ENCODE data around the gene AMMECR1.

DNA sequence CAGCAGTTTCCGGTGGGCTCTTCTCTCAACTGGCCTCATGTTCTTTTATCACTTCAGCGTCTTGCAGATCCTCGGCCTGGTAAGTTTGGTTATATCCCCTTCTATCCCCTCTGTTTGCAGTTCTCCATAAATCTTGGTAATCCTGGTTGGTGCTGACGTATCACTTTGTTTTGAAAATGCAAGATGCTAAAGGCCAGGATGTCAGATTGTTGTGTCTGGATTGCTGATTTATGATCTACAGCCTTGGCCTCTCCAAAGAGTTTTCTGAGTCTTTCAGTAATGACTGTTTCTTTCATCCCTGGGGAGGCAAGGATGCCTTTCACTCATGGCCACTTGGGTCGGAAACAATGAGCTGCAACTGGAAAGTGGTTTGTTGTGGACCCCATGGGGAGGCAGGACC, 146.4 kb downstream of the AMMECR1 start:
- TF ChIP-seq, protein P1, sequence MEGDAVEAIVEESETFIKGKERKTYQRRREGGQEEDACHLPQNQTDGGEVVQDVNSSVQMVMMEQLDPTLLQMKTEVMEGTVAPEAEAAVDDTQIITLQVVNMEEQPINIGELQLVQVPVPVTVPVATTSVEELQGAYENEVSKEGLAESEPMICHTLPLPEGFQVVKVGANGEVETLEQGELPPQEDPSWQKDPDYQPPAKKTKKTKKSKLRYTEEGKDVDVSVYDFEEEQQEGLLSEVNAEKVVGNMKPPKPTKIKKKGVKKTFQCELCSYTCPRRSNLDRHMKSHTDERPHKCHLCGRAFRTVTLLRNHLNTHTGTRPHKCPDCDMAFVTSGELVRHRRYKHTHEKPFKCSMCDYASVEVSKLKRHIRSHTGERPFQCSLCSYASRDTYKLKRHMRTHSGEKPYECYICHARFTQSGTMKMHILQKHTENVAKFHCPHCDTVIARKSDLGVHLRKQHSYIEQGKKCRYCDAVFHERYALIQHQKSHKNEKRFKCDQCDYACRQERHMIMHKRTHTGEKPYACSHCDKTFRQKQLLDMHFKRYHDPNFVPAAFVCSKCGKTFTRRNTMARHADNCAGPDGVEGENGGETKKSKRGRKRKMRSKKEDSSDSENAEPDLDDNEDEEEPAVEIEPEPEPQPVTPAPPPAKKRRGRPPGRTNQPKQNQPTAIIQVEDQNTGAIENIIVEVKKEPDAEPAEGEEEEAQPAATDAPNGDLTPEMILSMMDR (IDR thresholded peaks at IDR 0.05): no peak
- TF ChIP-seq POLR2A (IDR thresholded peaks at IDR 0.05): no peak
